K562 (cell line): ENCODE measurements around the gene EXOC3L1. TPM values are rescaled to one million over a fixed set of nuclear protein-coding genes. Genes with fewer than 3 reads are reported as not detected.
A peak's percentile ranks its signal among the peaks of the same experiment; 100 is the strongest.

Experiments
- BMI1 ChIP-seq: fragments of 150-350 bp; IDR thresholded peaks from 2 replicates; pipeline ENCODE4 v1.6.1; 2014; ENCODE audit warnings: low read length
- CHCHD3 ChIP-seq: fragments of 250-450 bp; sonication (Bioruptor Pico); IDR thresholded peaks from 2 replicates; pipeline ENCODE4 v2.1.2; 2022; ENCODE audit warnings: mild to moderate bottlenecking
- DACH1 ChIP-seq: fragments of 450-650 bp; IDR thresholded peaks from 2 replicates; pipeline ENCODE4 v1.6.1; 2018; ENCODE audit not compliant: partially characterized antibody
- DDX20 ChIP-seq: fragments of 450-650 bp; IDR thresholded peaks from 2 replicates; pipeline ENCODE4 v1.6.1; 2016; ENCODE audit warnings: missing genetic modification characterization, low read depth, mild to moderate bottlenecking, missing compliant biosample characterization, moderate library complexity
- ELF2 ChIP-seq: fragments of 250-450 bp; sonication (Bioruptor Pico); IDR thresholded peaks from 2 replicates; pipeline ENCODE4 v1.5.0; 2021; ENCODE audit warnings: mild to moderate bottlenecking
- SAP30 ChIP-seq: fragments of 200-600 bp; sonication (generic); IDR thresholded peaks from 2 replicates; pipeline ENCODE4 v1.6.1; 2012; ENCODE audit warnings: borderline replicate concordance, low read depth, mild to moderate bottlenecking, moderate library complexity, low read length, control low read depth, inconsistent platforms; ENCODE audit not compliant: insufficient read depth, poor library complexity, severe bottlenecking
- TEAD4 ChIP-seq, 2 experiments: sonication (generic) in 1 of 2; formaldehyde crosslinking in 1 of 2; IDR thresholded peaks; 2 replicates each; pipeline versions ENCODE4 v1.6.1 to v1.8.0; 2012 to 2022; ENCODE audit warnings: borderline replicate concordance in 1 of 2, inconsistent platforms in 1 of 2, low read length in 1 of 2, mild to moderate bottlenecking in 1 of 2, missing genetic modification reagents in 1 of 2
- polyA plus RNA-seq, 8 experiments: library from polyadenylated mRNA; depleted of rRNA in 4 of 8; stranded (reverse) in 5 of 8; unstranded in 3 of 8; fragments of >200 nt; fragmentation: Nextera tagmentation in 2 of 8; fragmentation: Illumina TruSeq in 1 of 8; extraction: Ambion mirVana in 2 of 8; extraction: Trizol in 1 of 8; gene quantifications; 2 replicates each; pipeline versions ENCODE4 v1.2.1 to v1.2.3, GENCODE V29; 2011 to 2014; ENCODE audit warnings: inconsistent platforms in 1 of 8, missing spikeins in 1 of 8
- total RNA-seq, 7 experiments: library from RNA; depleted of rRNA in 6 of 7; stranded (reverse); fragments of >200 nt in 6 of 7; fragmentation: Illumina TruSeq in 2 of 7; extraction: Trizol in 2 of 7; gene quantifications; 2 replicates each; pipeline versions ENCODE4 v1.2.1 to v1.2.3, GENCODE V29; 2011 to 2021; ENCODE audit warnings: low replicate concordance in 1 of 7
- TF ChIP-seq, protein P1 (sequence below): sonication (generic); formaldehyde crosslinking; IDR thresholded peaks from 2 replicates; pipeline ENCODE4 v1.8.0; 2023; ENCODE audit warnings: mild to moderate bottlenecking, missing genetic modification reagents
- TF ChIP-seq, protein P2 (sequence below): fragments of 450-650 bp; formaldehyde crosslinking; IDR thresholded peaks from 2 replicates; pipeline ENCODE4 v1.4.0; 2022; ENCODE audit warnings: missing genetic modification characterization
- TF ChIP-seq, protein P3 (sequence below), 2 experiments: fragments of 250-450 bp in 1 of 2; fragments of 450-650 bp in 1 of 2; sonication (Bioruptor Pico) in 1 of 2; IDR thresholded peaks; 2 replicates each; pipeline versions ENCODE4 v1.6.1 to v1.8.0; 2016 to 2021; ENCODE audit warnings: mild to moderate bottlenecking in 2 of 2, moderate library complexity in 2 of 2, missing compliant biosample characterization in 1 of 2, missing genetic modification characterization in 1 of 2
- TF ChIP-seq, protein P4 (sequence below): fragments of 250-450 bp; sonication (Bioruptor Pico); IDR thresholded peaks from 2 replicates; pipeline ENCODE4 v1.5.0; 2021; ENCODE audit warnings: mild to moderate bottlenecking, borderline replicate concordance
- TF ChIP-seq, protein P5 (sequence below): fragments of 250-450 bp; sonication (Bioruptor Pico); IDR thresholded peaks from 2 replicates; pipeline ENCODE4 v1.8.0; 2021; ENCODE audit warnings: mild to moderate bottlenecking, moderate library complexity
- TF ChIP-seq, protein P6 (sequence below): fragments of 450-650 bp; formaldehyde crosslinking; IDR thresholded peaks from 2 replicates; pipeline ENCODE4 v1.4.0; 2020; ENCODE audit warnings: mild to moderate bottlenecking, moderate library complexity

EXOC3L1 gene
- total and polyA plus RNA-seq, 9 of the 15 experiments (the other 6 are each of a cell fraction or from before 2014, with no cell fraction given), result 0.08 TPM; not detected in 8

DNA sequence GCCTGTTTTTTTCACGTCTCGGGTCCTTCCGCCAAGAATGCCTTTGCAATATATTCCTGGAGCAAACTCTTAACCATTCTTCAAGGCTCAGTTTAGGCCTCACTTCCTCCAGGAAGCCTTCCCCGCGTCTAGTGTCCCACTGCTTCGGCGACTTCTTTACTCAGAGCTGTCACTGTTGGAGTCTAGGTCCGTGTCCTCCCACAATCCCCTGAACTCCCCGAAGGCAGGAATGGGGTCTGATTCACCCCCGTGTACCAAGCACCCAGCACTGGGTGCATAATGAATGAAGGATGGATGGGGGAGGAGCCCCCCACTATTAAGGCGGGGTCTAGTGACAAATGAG, 6.7 kb downstream of the EXOC3L1 start (continued):
- TF ChIP-seq, protein P1, sequence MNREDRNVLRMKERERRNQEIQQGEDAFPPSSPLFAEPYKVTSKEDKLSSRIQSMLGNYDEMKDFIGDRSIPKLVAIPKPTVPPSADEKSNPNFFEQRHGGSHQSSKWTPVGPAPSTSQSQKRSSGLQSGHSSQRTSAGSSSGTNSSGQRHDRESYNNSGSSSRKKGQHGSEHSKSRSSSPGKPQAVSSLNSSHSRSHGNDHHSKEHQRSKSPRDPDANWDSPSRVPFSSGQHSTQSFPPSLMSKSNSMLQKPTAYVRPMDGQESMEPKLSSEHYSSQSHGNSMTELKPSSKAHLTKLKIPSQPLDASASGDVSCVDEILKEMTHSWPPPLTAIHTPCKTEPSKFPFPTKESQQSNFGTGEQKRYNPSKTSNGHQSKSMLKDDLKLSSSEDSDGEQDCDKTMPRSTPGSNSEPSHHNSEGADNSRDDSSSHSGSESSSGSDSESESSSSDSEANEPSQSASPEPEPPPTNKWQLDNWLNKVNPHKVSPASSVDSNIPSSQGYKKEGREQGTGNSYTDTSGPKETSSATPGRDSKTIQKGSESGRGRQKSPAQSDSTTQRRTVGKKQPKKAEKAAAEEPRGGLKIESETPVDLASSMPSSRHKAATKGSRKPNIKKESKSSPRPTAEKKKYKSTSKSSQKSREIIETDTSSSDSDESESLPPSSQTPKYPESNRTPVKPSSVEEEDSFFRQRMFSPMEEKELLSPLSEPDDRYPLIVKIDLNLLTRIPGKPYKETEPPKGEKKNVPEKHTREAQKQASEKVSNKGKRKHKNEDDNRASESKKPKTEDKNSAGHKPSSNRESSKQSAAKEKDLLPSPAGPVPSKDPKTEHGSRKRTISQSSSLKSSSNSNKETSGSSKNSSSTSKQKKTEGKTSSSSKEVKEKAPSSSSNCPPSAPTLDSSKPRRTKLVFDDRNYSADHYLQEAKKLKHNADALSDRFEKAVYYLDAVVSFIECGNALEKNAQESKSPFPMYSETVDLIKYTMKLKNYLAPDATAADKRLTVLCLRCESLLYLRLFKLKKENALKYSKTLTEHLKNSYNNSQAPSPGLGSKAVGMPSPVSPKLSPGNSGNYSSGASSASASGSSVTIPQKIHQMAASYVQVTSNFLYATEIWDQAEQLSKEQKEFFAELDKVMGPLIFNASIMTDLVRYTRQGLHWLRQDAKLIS (CRISPR knock-in tag), result no peak
- TF ChIP-seq CHCHD3 (CRISPR knock-in tag) (no peak), SAP30 (peak; percentile 29), BMI1 (no peak), DACH1 (no peak), TEAD4 (IDR thresholded peaks at IDR 0.05; ENCODE audit: low read length) (no peak), TEAD4 (CRISPR knock-in tag; IDR thresholded peaks at IDR 0.05; ENCODE audit: borderline replicate concordance) (no peak), DDX20 (tag) (no peak), ELF2 (CRISPR knock-in tag) (no peak)
- TF ChIP-seq, protein P2, sequence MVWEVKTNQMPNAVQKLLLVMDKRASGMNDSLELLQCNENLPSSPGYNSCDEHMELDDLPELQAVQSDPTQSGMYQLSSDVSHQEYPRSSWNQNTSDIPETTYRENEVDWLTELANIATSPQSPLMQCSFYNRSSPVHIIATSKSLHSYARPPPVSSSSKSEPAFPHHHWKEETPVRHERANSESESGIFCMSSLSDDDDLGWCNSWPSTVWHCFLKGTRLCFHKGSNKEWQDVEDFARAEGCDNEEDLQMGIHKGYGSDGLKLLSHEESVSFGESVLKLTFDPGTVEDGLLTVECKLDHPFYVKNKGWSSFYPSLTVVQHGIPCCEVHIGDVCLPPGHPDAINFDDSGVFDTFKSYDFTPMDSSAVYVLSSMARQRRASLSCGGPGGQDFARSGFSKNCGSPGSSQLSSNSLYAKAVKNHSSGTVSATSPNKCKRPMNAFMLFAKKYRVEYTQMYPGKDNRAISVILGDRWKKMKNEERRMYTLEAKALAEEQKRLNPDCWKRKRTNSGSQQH (CRISPR knock-in tag), result no peak
- TF ChIP-seq, protein P3, sequence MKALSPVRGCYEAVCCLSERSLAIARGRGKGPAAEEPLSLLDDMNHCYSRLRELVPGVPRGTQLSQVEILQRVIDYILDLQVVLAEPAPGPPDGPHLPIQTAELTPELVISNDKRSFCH (CRISPR knock-in tag; IDR thresholded peaks at IDR 0.05), result no peak
- TF ChIP-seq, protein P3 (tag; IDR thresholded peaks at IDR 0.05), result no peak
- TF ChIP-seq, protein P4, sequence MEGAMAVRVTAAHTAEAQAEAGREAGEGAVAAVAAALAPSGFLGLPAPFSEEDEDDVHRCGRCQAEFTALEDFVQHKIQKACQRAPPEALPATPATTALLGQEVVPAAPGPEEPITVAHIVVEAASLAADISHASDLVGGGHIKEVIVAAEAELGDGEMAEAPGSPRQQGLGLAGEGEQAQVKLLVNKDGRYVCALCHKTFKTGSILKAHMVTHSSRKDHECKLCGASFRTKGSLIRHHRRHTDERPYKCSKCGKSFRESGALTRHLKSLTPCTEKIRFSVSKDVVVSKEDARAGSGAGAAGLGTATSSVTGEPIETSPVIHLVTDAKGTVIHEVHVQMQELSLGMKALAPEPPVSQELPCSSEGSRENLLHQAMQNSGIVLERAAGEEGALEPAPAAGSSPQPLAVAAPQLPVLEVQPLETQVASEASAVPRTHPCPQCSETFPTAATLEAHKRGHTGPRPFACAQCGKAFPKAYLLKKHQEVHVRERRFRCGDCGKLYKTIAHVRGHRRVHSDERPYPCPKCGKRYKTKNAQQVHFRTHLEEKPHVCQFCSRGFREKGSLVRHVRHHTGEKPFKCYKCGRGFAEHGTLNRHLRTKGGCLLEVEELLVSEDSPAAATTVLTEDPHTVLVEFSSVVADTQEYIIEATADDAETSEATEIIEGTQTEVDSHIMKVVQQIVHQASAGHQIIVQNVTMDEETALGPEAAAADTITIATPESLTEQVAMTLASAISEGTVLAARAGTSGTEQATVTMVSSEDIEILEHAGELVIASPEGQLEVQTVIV (CRISPR knock-in tag), result no peak
- TF ChIP-seq, protein P5, sequence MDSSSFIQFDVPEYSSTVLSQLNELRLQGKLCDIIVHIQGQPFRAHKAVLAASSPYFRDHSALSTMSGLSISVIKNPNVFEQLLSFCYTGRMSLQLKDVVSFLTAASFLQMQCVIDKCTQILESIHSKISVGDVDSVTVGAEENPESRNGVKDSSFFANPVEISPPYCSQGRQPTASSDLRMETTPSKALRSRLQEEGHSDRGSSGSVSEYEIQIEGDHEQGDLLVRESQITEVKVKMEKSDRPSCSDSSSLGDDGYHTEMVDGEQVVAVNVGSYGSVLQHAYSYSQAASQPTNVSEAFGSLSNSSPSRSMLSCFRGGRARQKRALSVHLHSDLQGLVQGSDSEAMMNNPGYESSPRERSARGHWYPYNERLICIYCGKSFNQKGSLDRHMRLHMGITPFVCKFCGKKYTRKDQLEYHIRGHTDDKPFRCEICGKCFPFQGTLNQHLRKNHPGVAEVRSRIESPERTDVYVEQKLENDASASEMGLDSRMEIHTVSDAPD (CRISPR knock-in tag), result no peak
- TF ChIP-seq, protein P6, sequence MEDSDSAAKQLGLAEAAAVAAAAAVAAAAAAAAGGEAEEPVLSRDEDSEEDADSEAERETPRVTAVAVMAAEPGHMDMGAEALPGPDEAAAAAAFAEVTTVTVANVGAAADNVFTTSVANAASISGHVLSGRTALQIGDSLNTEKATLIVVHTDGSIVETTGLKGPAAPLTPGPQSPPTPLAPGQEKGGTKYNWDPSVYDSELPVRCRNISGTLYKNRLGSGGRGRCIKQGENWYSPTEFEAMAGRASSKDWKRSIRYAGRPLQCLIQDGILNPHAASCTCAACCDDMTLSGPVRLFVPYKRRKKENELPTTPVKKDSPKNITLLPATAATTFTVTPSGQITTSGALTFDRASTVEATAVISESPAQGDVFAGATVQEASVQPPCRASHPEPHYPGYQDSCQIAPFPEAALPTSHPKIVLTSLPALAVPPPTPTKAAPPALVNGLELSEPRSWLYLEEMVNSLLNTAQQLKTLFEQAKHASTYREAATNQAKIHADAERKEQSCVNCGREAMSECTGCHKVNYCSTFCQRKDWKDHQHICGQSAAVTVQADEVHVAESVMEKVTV (CRISPR knock-in tag), result no peak
